Neural cell (in vitro differentiated cells): ENCODE results near the gene FAM240A. TPM values are rescaled to one million over a fixed set of nuclear protein-coding genes. Genes with fewer than 3 reads are reported as not detected.

Experiments used
- H2AFZ ChIP-seq: fragments of 200-600, 300-800 bp; sonication (generic), shearing (Covaris generic); 2 replicates; pipeline ENCODE4 v1.6.0; 2014; ENCODE audit warnings: low read depth, mild to moderate bottlenecking, antibody characterized with exemption, low read length, moderate library complexity
- H3F3A ChIP-seq: fragments of 200-600 bp; shearing (Covaris generic); 2 replicates; pipeline ENCODE4 v1.6.1; 2016; ENCODE audit warnings: mild to moderate bottlenecking, moderate library complexity, mixed read lengths, antibody characterized with exemption, low read length; ENCODE audit not compliant: insufficient read depth, poor library complexity, severe bottlenecking
- H3K27ac ChIP-seq: fragments of 200-600, 300-800 bp; sonication (generic), shearing (Covaris generic); 2 replicates; pipeline ENCODE4 v1.5.1; 2014; ENCODE audit warnings: mild to moderate bottlenecking, low read length, moderate library complexity
- H3K27me3 ChIP-seq: fragments of 300-800, 200-600 bp; sonication (generic), shearing (Covaris generic); 2 replicates; pipeline ENCODE4 v1.6.0; 2014; ENCODE audit warnings: mild to moderate bottlenecking, low read depth, low read length, moderate library complexity; ENCODE audit not compliant: insufficient read depth
- H3K36me3 ChIP-seq: fragments of 300-800, 200-600 bp; sonication (generic), shearing (Covaris generic); 2 replicates; pipeline ENCODE4 v1.5.1; 2014; ENCODE audit warnings: mild to moderate bottlenecking, antibody characterized with exemption, low read length, moderate library complexity; ENCODE audit not compliant: insufficient read depth
- H3K4me2 ChIP-seq: fragments of 300-800, 200-600 bp; sonication (generic), shearing (Covaris generic); 2 replicates; pipeline ENCODE4 v1.6.0; 2014; ENCODE audit warnings: mild to moderate bottlenecking, low read length
- H3K4me3 ChIP-seq: fragments of 300-800, 200-600 bp; sonication (generic), shearing (Covaris generic); 2 replicates; pipeline ENCODE4 v1.5.1; 2014; ENCODE audit warnings: mild to moderate bottlenecking, low read length, moderate library complexity
- H3K79me2 ChIP-seq: fragments of 200-600 bp; shearing (Covaris generic); replicated peaks from 2 replicates; pipeline ENCODE4 v1.6.0; 2014; ENCODE audit warnings: mild to moderate bottlenecking, low read length, moderate library complexity; ENCODE audit not compliant: insufficient read depth
- H3K9ac ChIP-seq: fragments of 300-800, 200-600 bp; sonication (generic), shearing (Covaris generic); 2 replicates; pipeline ENCODE4 v1.6.1; 2016; ENCODE audit warnings: mild to moderate bottlenecking, low read length, mixed read lengths
- H3K9me2 ChIP-seq: fragments of 200-600 bp; shearing (Covaris generic); 2 replicates; pipeline ENCODE4 v1.6.1; 2016; ENCODE audit warnings: mild to moderate bottlenecking, low read length, mixed read lengths; ENCODE audit not compliant: insufficient read depth
- H3K9me3 ChIP-seq: fragments of 200-600, 300-800 bp; sonication (generic), shearing (Covaris generic); 2 replicates; pipeline ENCODE4 v1.6.1; 2016; ENCODE audit warnings: mild to moderate bottlenecking, mixed run types, low read length, moderate library complexity, mixed read lengths
- H4K20me1 ChIP-seq: fragments of 200-600 bp; shearing (Covaris generic); 2 replicates; pipeline ENCODE4 v1.6.1; 2016; ENCODE audit warnings: mild to moderate bottlenecking, mixed run types; ENCODE audit not compliant: insufficient read depth
- EP300 ChIP-seq: fragments of 450-650 bp; conservative IDR thresholded peaks from 2 replicates; pipeline ENCODE4 v1.6.1; 2014; ENCODE audit warnings: antibody characterized with exemption, mild to moderate bottlenecking, moderate library complexity; ENCODE audit not compliant: poor library complexity, severe bottlenecking
- EZH2 ChIP-seq: fragments of 200-600, 300-800 bp; shearing (Covaris generic), sonication (generic); IDR thresholded peaks from 2 replicates; pipeline ENCODE4 v1.6.1; 2014; ENCODE audit warnings: antibody characterized with exemption, low read length, borderline replicate concordance, mild to moderate bottlenecking; ENCODE audit not compliant: insufficient read depth, poor library complexity, severe bottlenecking
- MXI1 ChIP-seq: fragments of 450-650 bp; conservative IDR thresholded peaks from 2 replicates; pipeline ENCODE4 v1.6.1; 2014; ENCODE audit warnings: antibody characterized with exemption, mild to moderate bottlenecking; ENCODE audit not compliant: poor library complexity, severe bottlenecking
- POLR2AphosphoS5 ChIP-seq: IDR thresholded peaks from 2 replicates; pipeline ENCODE4 v1.6.1; 2012
- RAD21 ChIP-seq: fragments of 450-650 bp; conservative IDR thresholded peaks from 2 replicates; pipeline ENCODE4 v1.6.1; 2014; ENCODE audit warnings: antibody characterized with exemption, mild to moderate bottlenecking, moderate library complexity
- SMC3 ChIP-seq: fragments of 450-650 bp; conservative IDR thresholded peaks from 2 replicates; pipeline ENCODE4 v1.6.1; 2014; ENCODE audit warnings: antibody characterized with exemption, mild to moderate bottlenecking, moderate library complexity; ENCODE audit not compliant: poor library complexity
- TAF1 ChIP-seq: IDR thresholded peaks from 2 replicates; pipeline ENCODE4 v1.6.1; 2012; ENCODE audit warnings: low read depth
- polyA plus RNA-seq: library from polyadenylated mRNA; depleted of rRNA; stranded (reverse); fragments of >200 nt; gene quantifications from 2 replicates; pipeline ENCODE4 v1.2.3, GENCODE V29; 2014
- TF ChIP-seq, protein P1 (sequence below): fragments of 450-650 bp; IDR thresholded peaks from 2 replicates; pipeline ENCODE4 v1.5.1; 2014; ENCODE audit warnings: antibody characterized with exemption, mild to moderate bottlenecking, moderate library complexity; ENCODE audit not compliant: poor library complexity, severe bottlenecking
- TF ChIP-seq, protein P2 (sequence below): IDR thresholded peaks from 2 replicates; pipeline ENCODE4 v1.6.1; 2012; ENCODE audit warnings: borderline replicate concordance

FAM240A gene
- polyA plus RNA-seq, 1 donor from 2014 or later: not detected

DNA sequence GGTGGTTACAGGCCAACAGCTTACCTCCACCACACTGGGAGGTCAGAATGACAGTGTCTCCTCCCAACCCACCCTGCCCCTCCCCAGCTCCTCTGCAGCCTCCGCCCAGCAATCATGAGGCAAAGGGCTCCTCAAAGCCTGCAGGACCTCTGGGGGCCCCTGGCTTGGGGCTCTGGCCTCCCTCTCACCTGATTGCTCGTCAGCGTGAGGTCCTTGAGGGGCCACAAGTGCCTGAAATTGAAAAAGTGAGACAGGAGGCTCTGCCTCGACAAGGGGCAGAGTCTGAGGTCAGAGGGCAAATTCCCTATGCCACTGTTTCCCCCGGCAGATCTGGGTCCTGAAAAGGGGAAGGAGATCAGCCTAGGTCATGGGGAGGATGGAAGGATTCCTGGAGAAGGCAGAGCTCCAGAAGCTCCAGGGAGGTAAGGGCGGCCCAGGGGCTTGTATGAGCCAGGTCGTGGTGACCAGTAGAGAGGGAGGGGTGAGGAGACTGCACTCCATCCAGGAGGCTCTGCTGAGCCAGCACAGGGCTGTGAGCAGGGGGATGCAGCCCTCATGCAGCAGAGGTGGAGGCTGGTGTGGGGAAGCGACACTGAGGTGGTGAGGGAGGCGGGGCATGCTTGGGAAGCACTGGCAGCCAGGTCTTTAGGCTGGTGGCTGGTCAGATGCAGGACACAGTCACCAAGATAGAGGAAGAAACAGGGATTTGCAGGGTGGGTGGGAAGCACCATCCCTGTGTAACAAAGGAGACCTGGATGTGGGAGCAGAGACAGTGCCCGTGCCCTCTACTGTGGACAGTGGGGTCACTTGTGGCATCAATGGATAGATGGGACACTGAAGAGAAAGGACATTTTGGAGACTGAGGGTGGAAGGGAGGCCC lies 61.1 kb downstream of the FAM240A start:
- Histone ChIP-seq H3K9me3 (no peaks in the 10 kb centered on the region), H2AFZ (no peak overlapping the region), H3K36me3 (no peaks in the 10 kb centered on the region), H3K27me3 (no peaks in the 10 kb centered on the region), H3K27ac (no peak overlapping the region), H3K9ac (no peak overlapping the region), H4K20me1 (no peaks in the 10 kb centered on the region), H3K9me2 (no peaks in the 10 kb centered on the region), H3F3A (no peaks in the 10 kb centered on the region), H3K4me2 (no peak overlapping the region), H3K79me2 (no peaks in the 10 kb centered on the region), H3K4me3 (no peak overlapping the region)
- TF ChIP-seq MXI1: no peak
- no peak for TF ChIP-seq SMC3
- TF ChIP-seq, protein P1, sequence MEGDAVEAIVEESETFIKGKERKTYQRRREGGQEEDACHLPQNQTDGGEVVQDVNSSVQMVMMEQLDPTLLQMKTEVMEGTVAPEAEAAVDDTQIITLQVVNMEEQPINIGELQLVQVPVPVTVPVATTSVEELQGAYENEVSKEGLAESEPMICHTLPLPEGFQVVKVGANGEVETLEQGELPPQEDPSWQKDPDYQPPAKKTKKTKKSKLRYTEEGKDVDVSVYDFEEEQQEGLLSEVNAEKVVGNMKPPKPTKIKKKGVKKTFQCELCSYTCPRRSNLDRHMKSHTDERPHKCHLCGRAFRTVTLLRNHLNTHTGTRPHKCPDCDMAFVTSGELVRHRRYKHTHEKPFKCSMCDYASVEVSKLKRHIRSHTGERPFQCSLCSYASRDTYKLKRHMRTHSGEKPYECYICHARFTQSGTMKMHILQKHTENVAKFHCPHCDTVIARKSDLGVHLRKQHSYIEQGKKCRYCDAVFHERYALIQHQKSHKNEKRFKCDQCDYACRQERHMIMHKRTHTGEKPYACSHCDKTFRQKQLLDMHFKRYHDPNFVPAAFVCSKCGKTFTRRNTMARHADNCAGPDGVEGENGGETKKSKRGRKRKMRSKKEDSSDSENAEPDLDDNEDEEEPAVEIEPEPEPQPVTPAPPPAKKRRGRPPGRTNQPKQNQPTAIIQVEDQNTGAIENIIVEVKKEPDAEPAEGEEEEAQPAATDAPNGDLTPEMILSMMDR: no peak
- TF ChIP-seq EZH2: no peak
- no peak for TF ChIP-seq TAF1
- no peak for TF ChIP-seq EP300
- TF ChIP-seq RAD21: no peak
- no peak for TF ChIP-seq POLR2AphosphoS5
- TF ChIP-seq, protein P2, sequence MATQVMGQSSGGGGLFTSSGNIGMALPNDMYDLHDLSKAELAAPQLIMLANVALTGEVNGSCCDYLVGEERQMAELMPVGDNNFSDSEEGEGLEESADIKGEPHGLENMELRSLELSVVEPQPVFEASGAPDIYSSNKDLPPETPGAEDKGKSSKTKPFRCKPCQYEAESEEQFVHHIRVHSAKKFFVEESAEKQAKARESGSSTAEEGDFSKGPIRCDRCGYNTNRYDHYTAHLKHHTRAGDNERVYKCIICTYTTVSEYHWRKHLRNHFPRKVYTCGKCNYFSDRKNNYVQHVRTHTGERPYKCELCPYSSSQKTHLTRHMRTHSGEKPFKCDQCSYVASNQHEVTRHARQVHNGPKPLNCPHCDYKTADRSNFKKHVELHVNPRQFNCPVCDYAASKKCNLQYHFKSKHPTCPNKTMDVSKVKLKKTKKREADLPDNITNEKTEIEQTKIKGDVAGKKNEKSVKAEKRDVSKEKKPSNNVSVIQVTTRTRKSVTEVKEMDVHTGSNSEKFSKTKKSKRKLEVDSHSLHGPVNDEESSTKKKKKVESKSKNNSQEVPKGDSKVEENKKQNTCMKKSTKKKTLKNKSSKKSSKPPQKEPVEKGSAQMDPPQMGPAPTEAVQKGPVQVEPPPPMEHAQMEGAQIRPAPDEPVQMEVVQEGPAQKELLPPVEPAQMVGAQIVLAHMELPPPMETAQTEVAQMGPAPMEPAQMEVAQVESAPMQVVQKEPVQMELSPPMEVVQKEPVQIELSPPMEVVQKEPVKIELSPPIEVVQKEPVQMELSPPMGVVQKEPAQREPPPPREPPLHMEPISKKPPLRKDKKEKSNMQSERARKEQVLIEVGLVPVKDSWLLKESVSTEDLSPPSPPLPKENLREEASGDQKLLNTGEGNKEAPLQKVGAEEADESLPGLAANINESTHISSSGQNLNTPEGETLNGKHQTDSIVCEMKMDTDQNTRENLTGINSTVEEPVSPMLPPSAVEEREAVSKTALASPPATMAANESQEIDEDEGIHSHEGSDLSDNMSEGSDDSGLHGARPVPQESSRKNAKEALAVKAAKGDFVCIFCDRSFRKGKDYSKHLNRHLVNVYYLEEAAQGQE: no peak

DNA sequence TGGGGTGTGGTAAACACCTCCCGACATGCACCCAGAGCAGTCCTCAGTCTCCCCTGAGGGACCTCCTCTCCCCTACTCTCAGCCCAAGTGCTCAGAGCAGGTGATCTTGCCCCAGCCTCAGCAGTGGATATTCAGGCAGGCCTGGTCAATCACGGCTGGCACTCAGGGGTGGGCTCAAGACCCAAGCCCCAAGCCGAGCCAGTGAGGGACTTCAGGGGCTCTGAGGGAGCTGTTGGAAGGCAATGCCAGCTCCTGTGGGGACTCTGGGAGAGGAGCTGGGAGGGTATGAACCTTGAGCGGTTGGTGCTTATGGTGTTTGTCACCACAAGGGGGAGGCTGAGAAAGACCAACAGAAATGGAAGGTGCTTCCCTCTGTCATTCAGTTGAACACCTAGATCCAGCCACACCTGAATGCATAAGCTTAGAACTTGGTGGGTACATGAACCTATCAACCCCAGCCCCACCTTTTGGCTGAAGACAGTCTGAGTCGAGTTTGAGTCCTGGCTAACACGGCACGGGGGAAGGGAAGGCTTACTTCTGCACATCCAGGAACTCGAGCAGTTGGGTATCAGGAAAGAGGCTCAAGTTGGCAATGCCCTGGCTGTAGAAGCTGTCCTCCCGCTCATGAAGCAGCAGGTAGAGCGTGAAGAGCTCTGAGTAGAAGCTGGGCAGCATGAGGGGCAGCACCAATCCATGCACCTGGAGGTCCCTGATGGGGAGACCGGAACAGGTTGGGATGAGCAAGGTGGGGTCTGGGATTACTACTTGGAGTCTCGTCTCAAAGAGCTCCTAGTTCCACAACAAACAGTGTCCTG lies 61.9 kb downstream of the FAM240A start:
- H3K9me3 ChIP-seq: no peaks in the 10 kb centered on the region
- H3K27ac ChIP-seq: no peak overlapping the region
- H3K27me3 ChIP-seq: no peaks in the 10 kb centered on the region
- no peaks in the 10 kb centered on the region for H4K20me1 ChIP-seq
- H3K4me3 ChIP-seq: no peak overlapping the region
- H3K9me2 ChIP-seq: no peaks in the 10 kb centered on the region
- TF ChIP-seq, protein P1: no peak
- TF ChIP-seq MXI1 (no peak), TAF1 (no peak), EZH2 (no peak), SMC3 (no peak)
- TF ChIP-seq, protein P2: no peak
- H3F3A ChIP-seq: no peaks in the 10 kb centered on the region
- no peaks in the 10 kb centered on the region for H3K79me2 ChIP-seq
- H3K4me2 ChIP-seq: no peak overlapping the region
- H3K9ac ChIP-seq: no peak overlapping the region
- H3K36me3 ChIP-seq: no peaks in the 10 kb centered on the region
- no peak overlapping the region for H2AFZ ChIP-seq
